ENCODE measurements around the gene STAT5B. TPM values are rescaled to one million over a fixed set of nuclear protein-coding genes. Genes with fewer than 3 reads are reported as not detected.

The STAT5B gene
- total RNA-seq, 1 experiment from 2014 or later: 7.1 TPM

- TF ChIP-seq, protein P1, sequence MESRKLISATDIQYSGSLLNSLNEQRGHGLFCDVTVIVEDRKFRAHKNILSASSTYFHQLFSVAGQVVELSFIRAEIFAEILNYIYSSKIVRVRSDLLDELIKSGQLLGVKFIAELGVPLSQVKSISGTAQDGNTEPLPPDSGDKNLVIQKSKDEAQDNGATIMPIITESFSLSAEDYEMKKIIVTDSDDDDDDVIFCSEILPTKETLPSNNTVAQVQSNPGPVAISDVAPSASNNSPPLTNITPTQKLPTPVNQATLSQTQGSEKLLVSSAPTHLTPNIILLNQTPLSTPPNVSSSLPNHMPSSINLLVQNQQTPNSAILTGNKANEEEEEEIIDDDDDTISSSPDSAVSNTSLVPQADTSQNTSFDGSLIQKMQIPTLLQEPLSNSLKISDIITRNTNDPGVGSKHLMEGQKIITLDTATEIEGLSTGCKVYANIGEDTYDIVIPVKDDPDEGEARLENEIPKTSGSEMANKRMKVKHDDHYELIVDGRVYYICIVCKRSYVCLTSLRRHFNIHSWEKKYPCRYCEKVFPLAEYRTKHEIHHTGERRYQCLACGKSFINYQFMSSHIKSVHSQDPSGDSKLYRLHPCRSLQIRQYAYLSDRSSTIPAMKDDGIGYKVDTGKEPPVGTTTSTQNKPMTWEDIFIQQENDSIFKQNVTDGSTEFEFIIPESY (IDR thresholded peaks at IDR 0.05; ENCODE audit: extremely low read depth, insufficient replicate concordance, low read length): no peak
- TF ChIP-seq SP1 (IDR thresholded peaks at IDR 0.05; ENCODE audit: low read depth): peak; percentile 29; the same call in 1 of the 2 replicates
- TF ChIP-seq EGR1 (IDR thresholded peaks at IDR 0.05; ENCODE audit: low read depth): no peak
- no peak for TF ChIP-seq SIN3A (IDR thresholded peaks at IDR 0.05; ENCODE audit: low read depth)
- TF ChIP-seq YY1 (IDR thresholded peaks at IDR 0.05; ENCODE audit: extremely low read depth, insufficient replicate concordance, low read depth, low read length): no peak
- TF ChIP-seq RAD21 (IDR thresholded peaks at IDR 0.05; ENCODE audit: low read depth): no peak
- no peak for TF ChIP-seq EZH2 (IDR thresholded peaks at IDR 0.05)
- TF ChIP-seq POLR2AphosphoS5 (IDR thresholded peaks at IDR 0.05; ENCODE audit: low read depth, low read length): no peak
- TF ChIP-seq, protein P2, sequence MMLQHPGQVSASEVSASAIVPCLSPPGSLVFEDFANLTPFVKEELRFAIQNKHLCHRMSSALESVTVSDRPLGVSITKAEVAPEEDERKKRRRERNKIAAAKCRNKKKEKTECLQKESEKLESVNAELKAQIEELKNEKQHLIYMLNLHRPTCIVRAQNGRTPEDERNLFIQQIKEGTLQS (IDR thresholded peaks at IDR 0.05): 0 out of 2 replicates have a peak, but pooled peaks have one; percentile 8
- TF ChIP-seq JUND (IDR thresholded peaks at IDR 0.05): peak; percentile 37; the same call in 1 of the 2 replicates
These were observed 9.0 kb downstream of the STAT5B start (continued) for GRCh38 chr17:42266918-42267766.

DNA sequence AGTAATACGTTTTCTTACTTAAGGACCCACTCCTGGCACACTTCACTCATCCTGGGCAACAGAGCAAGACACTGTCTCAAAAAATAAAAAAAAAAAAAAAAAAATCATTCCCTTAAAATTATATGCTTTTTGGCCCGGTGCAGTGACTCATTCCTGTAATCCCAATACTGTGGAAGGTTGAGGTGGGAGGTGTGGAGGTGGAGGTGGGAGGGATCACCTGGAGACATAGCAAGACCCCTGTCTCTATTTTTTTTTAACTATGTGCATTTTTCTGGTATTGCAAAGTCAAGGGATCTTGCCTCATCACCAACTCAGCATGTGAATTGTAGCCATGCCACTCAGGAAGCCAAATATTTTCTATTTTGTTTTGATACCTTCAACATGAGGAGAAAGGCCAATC lies 9.7 kb downstream of the STAT5B start:
- Histone ChIP-seq H3K27me3 (ENCODE audit: insufficient read depth, low read length) (no peaks in the 10 kb centered on the region), H3K79me2 (ENCODE audit: insufficient read depth, low read length) (peaks cover 29% of the 10 kb centered on the region), H3K36me3 (ENCODE audit: control insufficient read depth in 1 of 2, insufficient read depth in 2 of 2, low read length in 2 of 2) (no peaks in the 10 kb centered on the region), H3K9me3 (ENCODE audit: control insufficient read depth in 1 of 2, insufficient read depth in 1 of 2, low read depth in 1 of 2, low read length in 2 of 2) (no peaks in the 10 kb centered on the region), H4K20me1 (ENCODE audit: insufficient read depth) (no peaks in the 10 kb centered on the region), H3K27ac (ENCODE audit: low read depth, low read length) (no peak overlapping the region), H3K4me2 (ENCODE audit: low read length) (peak overlapping the region; percentile 10; the same call in 1 of the 2 replicates), H3K9me2 (ENCODE audit: insufficient read depth) (no peaks in the 10 kb centered on the region), H3K4me3 (replicated peaks in 1 of 2; ENCODE audit: low read depth in 1 of 2, low read length in 2 of 2) (no peak overlapping the region), H3K9ac (ENCODE audit: low read length) (no peak overlapping the region), H2AFZ (ENCODE audit: low read depth, low read length, poor library complexity, severe bottlenecking) (no peak overlapping the region), H3K4me1 (ENCODE audit: control insufficient read depth in 1 of 2, insufficient read depth in 2 of 2, low read length in 2 of 2) (peaks cover 9 to 11% of the 10 kb centered on the region in 2 experiments; a peak in 3 of 4 replicates)
- no peak for ATAC-seq
- BruUV-seq (replicated peaks): no TSS peak
- ChIA-PET RAD21 (ENCODE audit: low non-redundant PET in 1 of 2, low total read pairs in 2 of 2, uncharacterized antibody in 2 of 2, unreplicated experiment in 2 of 2) (interaction anchor here (0.6 kb wide), 2 partner anchors 19 to 59 kb away, joined by 3 to 5 read pairs; no protein-coding TSS in a partner anchor), CTCF (no interaction called here), POLR2A (interaction anchor here (1.3 kb wide), 1 partner anchor 9 kb away, joined by 4 read pairs; the partner anchor contains the start of gene STAT5B)
- intact Hi-C loops (cut with micrococcal nuclease): no loop called here
- DNase-seq (ENCODE audit: low read depth, low spot score): no peak
- TF ChIP-seq, protein P3, sequence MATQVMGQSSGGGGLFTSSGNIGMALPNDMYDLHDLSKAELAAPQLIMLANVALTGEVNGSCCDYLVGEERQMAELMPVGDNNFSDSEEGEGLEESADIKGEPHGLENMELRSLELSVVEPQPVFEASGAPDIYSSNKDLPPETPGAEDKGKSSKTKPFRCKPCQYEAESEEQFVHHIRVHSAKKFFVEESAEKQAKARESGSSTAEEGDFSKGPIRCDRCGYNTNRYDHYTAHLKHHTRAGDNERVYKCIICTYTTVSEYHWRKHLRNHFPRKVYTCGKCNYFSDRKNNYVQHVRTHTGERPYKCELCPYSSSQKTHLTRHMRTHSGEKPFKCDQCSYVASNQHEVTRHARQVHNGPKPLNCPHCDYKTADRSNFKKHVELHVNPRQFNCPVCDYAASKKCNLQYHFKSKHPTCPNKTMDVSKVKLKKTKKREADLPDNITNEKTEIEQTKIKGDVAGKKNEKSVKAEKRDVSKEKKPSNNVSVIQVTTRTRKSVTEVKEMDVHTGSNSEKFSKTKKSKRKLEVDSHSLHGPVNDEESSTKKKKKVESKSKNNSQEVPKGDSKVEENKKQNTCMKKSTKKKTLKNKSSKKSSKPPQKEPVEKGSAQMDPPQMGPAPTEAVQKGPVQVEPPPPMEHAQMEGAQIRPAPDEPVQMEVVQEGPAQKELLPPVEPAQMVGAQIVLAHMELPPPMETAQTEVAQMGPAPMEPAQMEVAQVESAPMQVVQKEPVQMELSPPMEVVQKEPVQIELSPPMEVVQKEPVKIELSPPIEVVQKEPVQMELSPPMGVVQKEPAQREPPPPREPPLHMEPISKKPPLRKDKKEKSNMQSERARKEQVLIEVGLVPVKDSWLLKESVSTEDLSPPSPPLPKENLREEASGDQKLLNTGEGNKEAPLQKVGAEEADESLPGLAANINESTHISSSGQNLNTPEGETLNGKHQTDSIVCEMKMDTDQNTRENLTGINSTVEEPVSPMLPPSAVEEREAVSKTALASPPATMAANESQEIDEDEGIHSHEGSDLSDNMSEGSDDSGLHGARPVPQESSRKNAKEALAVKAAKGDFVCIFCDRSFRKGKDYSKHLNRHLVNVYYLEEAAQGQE (IDR thresholded peaks at IDR 0.05; ENCODE audit: low read depth): no peak
- TF ChIP-seq, protein P2 (IDR thresholded peaks at IDR 0.05): no peak
- TF ChIP-seq POLR2AphosphoS5 (IDR thresholded peaks at IDR 0.05; ENCODE audit: low read depth, low read length) (no peak), JUND (IDR thresholded peaks at IDR 0.05) (no peak), SP1 (IDR thresholded peaks at IDR 0.05; ENCODE audit: low read depth) (no peak), TCF7L2 (IDR thresholded peaks at IDR 0.05; ENCODE audit: borderline replicate concordance, extremely low read depth, insufficient read depth, insufficient read length) (no peak), CEBPB (IDR thresholded peaks at IDR 0.05; ENCODE audit: low read depth) (no peak)
- TF ChIP-seq, protein P1 (IDR thresholded peaks at IDR 0.05; ENCODE audit: extremely low read depth, insufficient replicate concordance, low read length): no peak

Data from HCT116 (cell line).